GM18526 (cell line): ENCODE data around the gene UBE2QL1.

Experiments
- POLR2A ChIP-seq: IDR thresholded peaks from 3 replicates; pipeline ENCODE4 v1.6.1; 2011; ENCODE audit not compliant: insufficient read length; ENCODE audit errors: extremely low read depth

UBE2QL1 gene

DNA sequence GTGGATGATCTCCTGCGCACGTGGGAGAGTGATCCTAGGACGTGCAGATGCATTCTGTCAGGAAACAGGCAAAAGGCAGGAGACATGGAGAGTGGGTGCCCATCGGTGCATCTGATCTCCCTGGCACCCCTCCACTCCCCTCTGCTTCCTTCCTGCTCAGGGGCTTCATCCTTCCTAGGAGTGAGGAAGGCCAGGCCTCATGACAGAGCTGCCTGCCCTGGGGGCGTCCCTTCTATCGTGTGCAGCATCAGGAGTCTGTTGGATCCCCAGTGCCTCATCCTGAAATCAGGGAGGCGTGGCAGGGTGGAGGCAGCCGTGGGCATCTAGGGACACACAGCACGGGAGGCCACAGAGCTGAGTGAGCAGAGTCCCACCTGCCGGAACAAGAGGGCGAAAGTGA, 30.1 kb downstream of the UBE2QL1 start:
- TF ChIP-seq POLR2A = no peak

DNA sequence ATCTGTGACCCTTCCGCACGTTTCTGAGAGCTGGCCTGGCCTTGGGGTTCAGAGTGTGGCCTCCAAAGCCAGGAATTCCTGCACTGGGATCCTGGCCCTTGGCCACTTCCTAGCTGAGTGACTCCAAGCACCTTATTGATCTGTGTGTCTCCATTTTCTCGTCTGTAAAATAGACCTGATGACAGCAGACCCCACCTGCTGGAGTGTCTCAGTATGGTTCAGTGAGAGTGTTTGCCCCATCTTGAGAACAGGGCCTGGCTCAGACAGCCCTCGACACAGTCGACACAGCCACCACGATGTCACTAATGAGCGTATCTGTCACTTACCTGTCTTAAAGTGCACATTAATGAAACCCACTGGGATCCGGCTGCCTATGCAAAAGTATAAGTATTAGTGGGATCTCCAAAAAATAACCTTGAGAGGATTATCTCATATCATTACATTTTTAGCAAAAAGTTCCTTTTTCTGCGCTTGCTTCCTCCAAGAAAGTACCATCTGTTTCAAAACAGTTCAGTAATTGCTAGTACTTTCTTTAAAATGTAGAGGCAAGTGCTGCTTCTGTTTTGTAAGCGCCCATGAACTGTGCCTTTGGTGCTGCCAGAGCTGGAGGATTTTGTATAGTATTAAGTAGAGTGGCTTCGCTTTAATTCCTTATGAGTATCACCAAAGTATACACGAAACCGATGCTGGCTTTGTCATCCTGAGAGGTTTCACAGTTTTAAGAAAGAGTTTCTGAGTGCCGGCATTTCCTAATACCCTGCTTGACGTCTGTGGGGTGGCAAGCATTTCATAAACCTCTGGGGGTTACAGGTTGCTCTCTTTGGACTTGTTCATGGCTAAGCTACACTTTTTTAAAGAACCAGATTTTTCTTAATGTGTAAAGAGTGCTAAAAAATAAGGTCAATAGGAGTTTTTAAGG, 31.7 kb downstream of the UBE2QL1 start:
- TF ChIP-seq POLR2A = no peak

DNA sequence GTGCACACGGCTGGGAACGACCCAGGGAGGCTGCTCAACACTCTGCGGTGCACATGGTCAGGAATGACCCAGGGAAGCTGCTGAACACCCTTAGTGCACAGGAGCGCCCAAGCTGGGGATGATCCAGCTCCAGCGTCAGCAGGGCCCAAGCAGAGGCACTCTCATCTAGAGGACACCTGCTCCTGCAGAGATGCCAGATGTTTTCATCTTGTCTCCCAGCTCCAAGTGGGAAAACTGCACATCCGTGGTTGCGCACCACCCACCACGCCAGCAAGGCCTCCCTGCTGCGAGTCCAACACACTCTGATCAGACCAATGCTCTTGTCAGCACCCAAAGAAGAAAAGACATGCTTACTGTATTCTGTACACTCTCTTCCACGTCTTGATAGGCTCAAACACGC, 34.1 kb downstream of the UBE2QL1 start:
- TF ChIP-seq POLR2A = no peak

DNA sequence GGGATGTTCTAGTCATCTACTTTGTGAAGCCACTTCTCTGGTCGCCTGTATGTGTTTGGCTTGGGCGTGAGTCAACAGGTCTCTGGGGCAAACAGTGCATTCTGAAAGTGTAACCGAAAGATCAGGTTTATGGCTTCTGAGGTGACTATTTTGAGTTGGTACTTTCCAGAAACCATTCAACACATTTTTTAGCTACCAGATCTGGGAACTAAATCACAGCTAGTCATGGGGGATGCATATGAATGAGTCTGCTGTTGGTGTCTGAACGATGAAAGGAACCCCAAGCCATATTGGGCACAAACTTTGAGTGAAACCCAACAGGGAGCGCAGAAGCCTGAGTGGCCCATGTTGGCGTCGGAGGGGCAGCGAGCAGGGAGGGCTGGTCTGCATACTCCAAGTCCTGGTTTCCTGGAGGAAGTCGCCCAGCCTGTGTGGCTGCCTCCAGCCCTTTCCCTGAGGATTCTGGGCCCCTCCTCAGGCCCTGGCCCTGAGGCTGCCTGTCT, 35.3 kb downstream of the UBE2QL1 start:
- TF ChIP-seq POLR2A = no peak

DNA sequence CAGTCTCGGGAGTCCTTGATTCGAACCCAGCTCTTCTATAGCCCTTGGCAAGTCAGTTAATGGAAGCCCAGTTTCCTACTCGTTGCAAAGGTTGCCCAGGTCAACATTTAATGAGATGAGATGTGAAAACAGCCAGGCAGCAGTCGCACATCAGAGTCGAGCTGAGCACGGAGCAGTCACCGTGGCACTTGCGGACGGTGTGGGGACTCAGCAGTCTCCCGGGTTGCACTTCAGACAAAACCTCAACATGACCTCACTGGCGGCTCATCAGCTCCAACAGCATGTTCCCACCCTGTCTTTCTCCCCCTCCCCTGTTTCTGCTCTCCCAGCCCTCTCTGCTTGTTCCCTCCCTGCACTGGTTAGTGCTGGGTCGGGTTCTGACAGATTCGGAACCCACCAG, 35.8 kb downstream of the UBE2QL1 start:
- no peak for TF ChIP-seq POLR2A

DNA sequence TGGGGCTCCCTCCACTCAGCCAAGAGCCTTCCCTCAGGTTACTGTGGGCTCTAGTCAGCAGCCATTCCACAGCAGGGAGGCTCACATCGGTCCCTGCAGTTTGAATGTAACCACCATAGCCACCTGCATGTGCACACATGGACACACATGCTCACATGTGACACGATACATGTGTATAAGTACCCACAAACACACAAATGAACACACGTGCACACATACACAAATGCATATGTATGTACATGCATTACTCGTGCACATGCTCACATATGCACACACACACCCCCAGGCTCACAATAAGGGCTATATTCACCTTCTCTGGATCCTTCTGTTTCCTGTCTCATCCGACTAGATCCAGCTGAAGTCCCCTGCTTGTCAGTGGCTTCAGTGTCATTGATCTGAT, 36.2 kb downstream of the UBE2QL1 start:
- no peak for TF ChIP-seq POLR2A

DNA sequence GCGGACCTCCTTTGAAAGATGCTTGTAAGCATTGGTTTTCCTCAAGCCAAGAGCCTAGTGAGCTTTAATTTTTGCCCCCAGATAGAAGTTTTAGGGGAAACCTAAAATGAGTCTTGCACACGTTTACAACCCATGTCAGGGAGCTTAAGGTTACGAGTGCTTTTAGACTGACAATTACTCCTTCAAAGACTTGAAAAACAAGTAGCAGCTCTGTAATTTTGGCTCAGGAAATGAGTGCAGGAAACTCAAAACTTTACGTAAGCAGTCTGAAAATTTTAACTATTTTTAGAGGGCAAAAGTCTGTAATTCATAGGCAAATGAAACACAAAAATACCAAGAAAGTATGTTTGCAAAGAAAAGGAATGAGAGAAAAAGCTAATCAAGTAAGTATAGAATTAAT, 36.8 kb downstream of the UBE2QL1 start:
- no peak for TF ChIP-seq POLR2A

DNA sequence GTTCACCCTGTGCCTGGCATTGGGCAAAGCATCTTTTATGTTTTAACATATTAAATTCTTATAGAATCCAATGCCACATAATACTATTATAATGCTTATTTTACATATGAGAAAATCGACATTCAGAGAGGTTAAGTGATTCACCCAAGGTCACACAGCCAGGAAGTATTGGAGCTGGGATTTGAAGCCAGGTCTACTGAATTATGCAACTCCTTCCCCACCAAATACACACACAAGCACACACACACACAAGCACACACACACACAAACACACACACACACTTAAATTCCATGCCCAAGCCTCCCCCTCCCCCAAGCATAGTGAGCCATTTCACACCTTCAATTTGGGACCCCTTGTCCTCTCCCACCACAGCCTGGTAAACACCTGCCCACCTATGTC, 37.4 kb downstream of the UBE2QL1 start:
- TF ChIP-seq POLR2A = no peak

DNA sequence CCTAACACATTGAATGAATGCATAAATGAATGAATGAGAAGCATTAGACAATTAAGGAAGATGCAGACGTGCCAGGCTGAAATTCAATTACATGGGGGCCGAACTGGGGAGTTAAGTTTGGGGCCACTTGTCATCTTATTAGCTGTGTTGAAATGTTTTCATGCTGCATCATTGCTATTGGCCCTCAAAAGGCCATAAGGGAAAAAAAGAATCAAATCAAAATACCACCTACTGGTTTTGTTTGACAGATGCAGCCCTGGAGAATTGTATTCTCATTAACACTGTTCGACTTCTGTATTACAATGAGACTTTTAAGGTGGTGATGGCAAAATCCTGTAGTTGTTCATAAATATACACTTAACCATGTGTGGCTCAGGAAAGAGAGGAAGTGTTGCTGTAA, 38.4 kb downstream of the UBE2QL1 start:
- TF ChIP-seq POLR2A = no peak

DNA sequence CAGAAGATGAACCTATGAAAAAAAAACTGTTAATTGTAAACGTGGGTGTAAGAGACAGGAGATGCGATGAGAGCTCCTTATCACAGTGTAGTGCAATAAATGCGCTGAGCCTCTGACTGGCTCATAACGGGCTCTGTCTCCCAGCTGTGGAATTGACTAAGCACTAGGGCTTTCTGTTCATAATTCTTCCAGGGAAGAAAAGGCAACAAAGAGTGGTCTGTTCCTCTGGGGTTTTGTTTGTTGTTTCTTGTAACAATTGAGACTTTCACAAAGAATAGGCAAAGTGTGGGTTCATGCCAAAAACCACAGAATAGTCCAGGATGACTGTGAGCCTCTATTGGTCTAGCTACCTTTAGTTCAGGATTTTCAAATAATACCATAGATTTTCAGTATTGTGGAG, 39.4 kb downstream of the UBE2QL1 start:
- no peak for TF ChIP-seq POLR2A

DNA sequence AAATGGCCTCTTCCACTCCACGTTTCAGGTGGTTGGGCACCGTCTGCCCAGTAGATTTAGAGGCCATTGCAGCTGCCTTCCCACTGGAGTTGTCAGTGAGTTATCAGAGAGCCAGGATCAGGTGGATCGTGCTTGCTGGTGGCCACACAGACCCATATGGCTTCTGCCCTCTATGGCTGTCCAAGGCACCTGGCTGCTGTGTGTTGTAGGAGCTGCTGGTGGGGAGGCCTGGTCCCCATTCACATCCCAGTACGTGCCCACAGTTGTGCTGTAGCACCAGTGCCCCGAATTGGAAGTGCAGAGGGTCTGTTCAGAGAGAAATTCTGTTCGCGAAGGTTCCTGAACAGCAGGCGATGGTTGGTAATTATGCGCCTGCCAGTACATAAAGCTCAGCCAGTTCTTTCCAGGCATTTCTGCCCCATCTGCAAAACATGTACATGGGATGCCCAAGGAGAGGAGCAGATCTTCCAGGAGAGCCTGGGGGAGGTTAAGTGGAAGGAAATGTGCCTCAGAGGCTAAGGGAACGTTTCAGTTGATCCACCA, 41.1 kb downstream of the UBE2QL1 start:
- TF ChIP-seq POLR2A = no peak

DNA sequence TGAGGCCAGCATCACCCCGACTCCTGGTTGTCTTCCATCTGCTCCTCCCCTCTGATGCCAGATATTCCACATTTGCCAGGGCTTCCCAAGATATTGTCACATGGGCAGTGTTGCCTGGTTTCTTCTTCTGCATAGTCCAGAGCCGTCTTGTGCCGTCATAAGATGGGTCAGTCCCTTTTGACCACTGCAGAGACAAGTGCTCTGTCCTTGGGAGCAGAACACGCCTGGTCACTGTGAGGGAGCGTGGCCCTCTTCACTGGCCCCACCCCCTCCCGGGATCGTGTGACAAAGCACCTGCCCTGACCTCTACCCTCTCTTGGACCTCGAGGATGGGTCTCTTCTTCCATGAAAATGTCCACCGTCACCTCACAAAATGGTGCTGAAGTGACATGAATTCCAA, 41.6 kb downstream of the UBE2QL1 start:
- TF ChIP-seq POLR2A = no peak

DNA sequence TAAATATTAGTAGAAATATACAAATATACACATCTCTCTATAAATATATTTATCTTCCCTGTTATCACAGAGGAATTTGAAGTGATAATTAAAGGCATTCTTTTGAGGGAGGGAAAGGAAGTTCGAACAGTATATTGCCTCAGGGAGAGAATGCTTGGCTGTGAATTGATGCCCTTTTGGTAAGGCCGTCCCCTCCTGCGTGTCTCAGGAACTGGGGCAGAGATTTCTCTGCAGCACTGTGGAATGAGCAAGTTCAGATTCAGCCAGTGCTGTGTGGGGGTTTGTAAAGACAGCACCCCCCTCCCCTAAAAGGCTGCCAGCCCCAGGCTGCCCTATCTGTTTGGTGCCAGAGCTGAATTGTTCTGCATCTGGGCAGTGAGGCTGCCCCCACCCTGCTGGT, 42.0 kb downstream of the UBE2QL1 start:
- TF ChIP-seq POLR2A = no peak

DNA sequence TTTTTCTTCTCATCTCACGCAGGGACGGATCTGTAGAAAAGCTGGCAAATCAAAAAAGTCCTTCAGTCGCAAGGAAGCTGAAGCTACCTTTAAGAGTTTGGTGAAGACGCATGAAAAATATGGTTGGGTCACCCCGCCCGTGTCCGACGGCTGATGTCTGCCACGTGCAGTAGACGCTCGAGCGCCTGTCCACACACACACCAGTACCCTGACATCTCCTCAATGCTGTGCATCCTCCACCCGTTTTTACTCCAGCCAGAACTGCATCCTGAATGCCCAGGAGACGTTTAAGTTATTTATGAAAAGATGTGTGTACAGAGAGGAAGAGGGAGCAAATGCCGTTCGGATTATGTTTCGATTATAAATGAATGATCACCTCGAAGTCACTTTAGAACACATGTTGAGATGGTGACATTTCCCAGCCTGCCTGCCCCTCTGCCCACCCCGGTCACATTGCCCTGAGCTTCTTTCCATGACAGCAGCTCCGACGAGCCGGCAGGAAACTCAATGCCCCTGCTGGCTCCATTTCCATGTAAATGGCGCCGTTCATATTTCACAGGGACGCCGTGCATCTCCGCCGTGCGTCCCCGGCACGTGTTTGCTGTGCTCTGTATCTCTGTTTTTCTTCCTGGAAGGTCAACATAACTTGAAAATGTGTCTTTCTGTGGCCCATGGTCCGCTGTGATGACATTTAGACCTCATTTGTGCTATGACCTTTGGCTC, 42.7 kb downstream of the UBE2QL1 start:
- no peak for TF ChIP-seq POLR2A

DNA sequence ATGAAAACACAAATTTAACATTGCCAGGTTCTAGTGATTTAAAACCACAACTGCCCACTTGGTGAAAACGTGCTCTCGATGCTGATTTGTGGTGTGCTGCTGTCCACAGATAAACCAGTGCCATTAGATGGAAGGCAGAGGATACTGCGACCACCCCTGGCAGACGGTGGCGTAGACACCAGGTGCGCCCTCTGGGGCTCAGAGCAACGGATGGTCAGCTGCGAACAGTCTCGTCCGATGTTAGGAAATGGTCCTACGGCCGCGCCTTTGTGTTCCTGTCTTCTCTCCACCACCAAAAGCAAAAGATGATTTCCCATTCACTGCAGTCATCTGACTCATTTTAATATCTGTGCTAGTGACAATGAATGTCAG, 43.2 kb downstream of the UBE2QL1 start:
- no peak for TF ChIP-seq POLR2A

DNA sequence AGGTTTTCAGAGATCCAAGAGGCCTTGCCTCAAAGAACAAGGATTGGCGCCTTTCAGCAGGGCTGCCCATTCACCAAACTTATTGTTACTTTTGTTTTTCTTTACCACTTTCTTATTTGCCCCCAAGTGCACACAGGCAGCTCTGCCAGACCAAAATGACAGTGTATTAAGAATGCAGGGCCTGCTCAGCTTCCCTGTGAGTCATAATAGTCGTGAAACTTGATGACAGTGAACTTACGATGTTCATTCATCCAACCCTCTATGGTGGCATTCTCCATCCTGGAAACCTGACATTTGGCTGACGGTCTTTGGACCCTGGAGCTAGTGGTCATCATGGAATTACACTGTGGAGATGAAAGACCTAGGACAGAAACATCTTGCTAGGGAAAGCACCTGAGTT, 44.3 kb downstream of the UBE2QL1 start:
- TF ChIP-seq POLR2A = no peak
